ENCODE results near the gene KLC3.

- TF ChIP-seq CTCF (IDR thresholded peaks at IDR 0.05; ENCODE audit: insufficient read depth, low read length, poor library complexity, severe bottlenecking) (no peak), EZH2phosphoT487 (conservative IDR thresholded peaks at IDR 0.05; ENCODE audit: low read length) (no peak)
Observed at GRCh38 chr19:45391871-45392665, 51.5 kb downstream of the KLC3 start.
